ENCODE results near the gene STXBP6. TPM values are rescaled to one million over a fixed set of nuclear protein-coding genes. Genes with fewer than 3 reads are reported as not detected.
"Not testable (repeated sequence)": the region's sequence is repeated elsewhere in the genome, so short reads cannot be mapped to it uniquely, and the experiment has no call there.

STXBP6 gene
- total RNA-seq, 1 experiment from 2014 or later = 12.6 TPM

DNA sequence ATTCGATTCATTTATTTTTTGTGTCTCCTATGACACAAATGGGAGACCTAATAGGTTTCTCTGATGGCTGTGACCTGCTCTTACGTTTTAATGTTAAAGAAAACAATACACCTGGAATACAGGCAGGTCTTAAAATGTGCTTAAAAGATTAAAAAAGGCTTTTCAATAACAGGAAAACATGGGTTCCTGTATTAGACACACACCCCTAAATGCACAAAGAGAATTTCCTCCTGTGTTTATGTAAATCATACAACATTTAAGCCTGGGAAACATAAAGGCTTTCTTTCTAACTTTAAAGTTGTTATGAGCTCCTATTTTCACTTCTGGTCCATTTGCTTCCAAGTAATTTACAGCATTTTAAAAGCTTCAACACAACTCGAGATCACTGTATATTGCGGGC lies 191.3 kb downstream of the STXBP6 start:
- DNase-seq (ENCODE audit: low spot score) = no peak

DNA sequence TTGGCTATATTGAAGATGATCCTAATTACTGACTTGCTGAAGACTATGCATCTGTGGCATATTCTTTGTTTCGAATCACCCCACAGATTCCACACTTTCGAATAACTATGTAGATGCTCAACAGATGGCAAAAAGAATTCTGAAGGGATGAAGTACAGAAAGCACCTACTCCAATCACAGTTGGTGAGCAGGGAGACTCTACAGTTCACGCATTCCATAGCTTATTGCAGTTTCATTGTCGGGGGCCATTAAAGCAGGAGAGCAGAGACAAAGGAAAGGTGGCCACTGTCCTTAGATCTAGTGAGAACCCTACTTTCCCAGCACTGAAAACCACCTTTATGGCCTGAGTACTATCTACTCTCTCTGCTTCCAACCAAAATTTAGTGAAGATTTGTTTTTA lies 191.9 kb downstream of the STXBP6 start:
- DNase-seq (ENCODE audit: low spot score) = no peak

DNA sequence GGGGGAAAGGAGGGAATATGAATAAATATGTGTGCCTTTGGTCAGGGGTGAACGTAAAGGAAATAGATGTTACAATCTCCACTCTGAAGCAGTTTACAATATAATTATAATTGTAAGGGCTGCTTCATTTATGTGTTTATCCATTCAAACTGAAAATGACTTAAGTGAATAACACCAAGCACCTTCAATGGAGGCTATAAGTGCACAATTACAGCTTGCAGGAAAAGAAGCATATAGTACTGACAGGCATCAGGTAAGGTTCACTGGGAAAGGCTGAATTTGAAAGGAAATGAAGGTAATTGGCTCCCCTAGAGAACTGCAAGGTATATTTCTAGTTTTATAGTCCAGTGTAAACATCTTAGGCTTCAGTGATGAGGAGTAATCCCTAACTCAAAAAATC lies 192.7 kb downstream of the STXBP6 start:
- DNase-seq (ENCODE audit: low spot score) = no peak

DNA sequence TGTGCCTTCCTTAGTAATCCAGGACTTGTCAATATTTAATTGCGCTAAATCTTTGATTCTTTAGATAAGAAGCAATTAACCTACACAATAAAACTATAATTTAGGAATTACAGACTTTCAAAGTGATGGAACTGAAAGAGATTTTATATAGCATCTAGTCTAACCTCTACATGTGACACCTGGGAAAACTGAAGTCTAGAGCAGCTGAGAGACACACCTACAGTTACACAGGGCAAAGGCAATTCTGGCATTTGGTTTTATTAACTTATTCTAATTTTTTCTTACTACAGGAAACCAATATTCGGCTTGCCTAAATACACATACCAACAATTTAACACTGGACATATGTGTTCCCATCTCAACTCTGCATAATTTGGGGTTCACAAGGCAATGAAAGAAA lies 196.5 kb downstream of the STXBP6 start:
- DNase-seq (ENCODE audit: low spot score) = no peak

DNA sequence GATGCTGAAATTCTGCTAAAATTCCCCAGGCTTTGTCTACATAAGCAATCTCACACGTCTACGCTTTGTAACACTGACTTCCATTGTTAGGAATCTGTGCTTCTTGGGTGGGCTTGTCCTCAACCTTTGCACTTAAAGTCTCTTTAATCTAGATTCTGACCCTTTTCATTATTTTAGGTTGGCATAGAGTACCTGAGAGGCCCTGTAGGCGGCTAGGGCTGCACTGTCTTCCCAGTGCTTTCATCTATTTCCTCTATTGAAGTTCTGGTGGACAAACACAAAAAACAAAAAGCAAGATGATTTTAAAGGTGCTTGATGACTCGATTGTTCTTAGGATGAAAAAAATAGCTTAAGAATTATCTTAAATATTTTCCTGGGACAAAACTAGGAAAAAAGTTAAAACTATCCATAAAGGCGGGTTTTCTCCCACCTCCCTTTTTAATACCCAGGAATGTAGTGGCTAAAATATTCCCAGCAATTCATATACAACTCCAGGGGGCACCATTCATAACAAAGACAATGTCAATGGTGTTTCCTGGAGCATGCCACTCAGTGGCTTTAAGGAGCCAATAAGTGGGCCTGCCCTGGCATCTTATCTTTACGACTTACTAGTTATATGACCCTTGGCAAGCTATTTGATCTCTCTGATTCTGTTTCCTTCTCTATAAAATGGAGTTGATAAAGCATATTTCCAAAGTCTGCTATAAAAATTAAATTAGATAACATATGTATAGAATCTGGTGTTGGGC lies 197.5 kb downstream of the STXBP6 start:
- peak; percentile 15 for DNase-seq (ENCODE audit: low spot score)

DNA sequence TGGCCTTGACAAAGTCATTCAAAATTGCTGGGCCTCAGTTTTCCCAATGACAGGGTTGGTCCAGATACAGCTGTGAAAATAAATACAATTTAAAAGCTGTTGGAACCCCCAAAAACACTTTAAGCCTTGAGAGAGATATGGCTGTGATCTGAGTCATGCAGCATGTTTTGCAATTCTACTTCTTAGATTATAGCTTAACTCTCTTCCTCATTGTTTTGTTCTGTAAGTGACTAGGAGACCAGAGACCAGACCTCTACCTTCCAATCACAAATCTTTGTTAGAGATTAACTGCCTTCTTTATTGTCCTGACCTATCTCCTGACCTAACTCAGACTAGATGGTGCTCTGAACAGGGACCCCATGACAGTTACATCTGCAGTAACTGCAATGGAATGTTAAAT lies 198.1 kb downstream of the STXBP6 start:
- no peak for DNase-seq (ENCODE audit: low spot score)

DNA sequence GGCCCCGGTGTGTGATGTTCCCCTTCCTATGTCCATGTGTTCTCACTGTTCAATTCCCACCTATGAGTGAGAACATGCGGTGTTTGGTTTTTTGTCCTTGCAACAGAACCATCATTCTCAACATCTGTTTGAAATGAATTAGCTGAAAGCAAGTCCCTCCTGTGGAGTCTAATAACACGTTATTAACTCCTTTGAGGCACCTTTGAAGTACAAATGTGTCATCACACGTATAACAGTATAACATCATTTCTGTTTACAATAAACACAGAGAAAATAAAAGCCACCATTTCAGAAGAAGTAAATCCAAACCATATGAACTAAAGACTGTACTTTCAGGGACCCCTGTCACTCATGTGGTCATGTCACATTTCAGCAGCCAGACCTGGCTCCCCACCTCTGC lies 198.5 kb downstream of the STXBP6 start:
- DNase-seq (ENCODE audit: low spot score) = no peak

DNA sequence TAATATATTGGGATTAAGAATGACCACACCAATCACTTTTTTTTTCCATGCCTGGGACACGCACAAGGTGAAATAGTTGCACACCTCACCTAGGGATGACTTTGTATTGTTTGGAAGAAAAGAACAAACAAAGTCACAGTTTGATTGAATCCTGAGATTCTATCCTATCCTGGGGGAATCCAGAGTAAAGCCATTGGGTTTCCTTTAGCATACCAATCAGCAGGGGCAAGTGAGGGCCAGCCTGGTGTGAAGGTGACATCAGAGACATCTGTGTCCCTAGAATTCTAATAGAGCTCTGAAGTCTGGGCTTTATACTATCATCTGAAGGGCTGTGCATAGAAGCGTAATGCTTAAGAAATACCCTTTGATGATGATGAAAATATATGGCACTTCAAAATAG lies 199.9 kb downstream of the STXBP6 start:
- DNase-seq (ENCODE audit: low spot score) = no peak

DNA sequence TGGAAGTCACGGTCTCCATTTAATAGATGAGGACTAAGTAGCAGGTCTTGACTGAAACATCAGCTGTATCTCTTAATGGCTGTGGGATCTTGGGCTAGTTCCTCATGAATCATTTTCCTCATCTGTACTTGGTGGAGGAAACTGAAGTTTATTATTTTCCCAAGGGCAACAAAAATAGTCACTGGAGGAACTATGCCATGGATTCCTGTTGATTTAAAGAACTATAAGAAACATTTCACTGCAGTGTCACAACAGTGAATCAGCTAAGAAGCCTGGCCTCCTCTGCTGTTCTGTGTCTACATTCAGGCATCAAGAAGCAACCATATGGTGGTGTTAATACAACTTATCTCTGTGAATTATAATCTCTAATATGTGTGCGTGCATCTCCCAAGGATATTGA lies 200.5 kb downstream of the STXBP6 start:
- no peak for DNase-seq (ENCODE audit: low spot score)

DNA sequence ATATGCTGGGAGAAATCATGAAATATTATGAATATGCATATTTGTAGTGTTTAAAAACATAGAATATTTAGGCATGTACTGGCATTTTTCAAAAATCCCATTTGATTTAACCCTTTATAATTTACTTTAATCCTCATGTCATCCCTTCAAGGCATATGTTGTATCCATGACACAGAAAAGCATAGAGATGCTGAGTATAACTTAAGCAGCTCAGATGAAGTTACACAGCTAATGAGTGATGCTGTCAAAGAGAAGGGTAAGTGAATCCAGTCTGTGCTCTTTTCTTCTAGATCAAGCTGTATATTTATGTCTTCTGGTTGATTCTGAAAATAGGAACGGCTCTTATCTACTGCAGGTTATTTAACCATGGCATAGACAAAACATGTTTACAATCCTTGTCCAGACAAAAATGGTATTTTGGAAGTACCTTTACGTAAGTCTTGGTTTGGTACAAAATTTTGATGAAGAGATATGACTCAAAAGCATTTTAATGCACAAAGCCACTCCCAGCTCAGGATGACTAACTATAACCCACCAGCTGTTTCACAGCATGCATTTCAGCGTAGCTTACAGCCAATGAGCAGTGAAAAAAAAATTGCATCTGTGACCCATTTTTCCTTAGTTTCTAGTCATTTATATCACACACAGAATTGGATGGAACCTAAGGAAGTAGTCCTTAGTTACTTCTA lies 201.7 kb downstream of the STXBP6 start:
- DNase-seq (ENCODE audit: low spot score) = no peak

DNA sequence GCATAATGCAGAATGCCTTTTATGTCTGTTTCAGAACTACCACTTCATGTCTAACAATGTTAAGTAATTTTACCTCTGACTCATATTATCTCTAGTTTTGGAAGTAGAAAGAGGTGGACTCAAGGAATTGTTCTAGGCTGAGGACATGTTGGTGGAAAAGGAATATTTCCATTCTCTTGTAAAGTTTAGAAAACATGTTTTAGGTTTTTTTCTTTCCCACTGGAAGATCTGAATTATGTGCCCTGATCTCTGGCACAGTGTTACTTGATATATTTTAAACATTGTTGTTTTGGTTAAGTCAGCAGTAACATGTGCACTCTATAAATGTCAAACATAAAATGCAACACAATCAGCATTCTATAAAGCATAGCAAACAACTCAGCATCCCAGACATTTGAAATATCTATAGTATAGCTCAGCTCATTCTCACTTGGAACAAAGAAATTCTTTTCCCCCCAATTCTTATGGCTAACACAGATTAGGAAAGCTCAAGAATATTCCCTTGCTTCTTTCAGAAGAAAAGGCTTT lies 202.3 kb downstream of the STXBP6 start:
- no peak for DNase-seq (ENCODE audit: low spot score)

DNA sequence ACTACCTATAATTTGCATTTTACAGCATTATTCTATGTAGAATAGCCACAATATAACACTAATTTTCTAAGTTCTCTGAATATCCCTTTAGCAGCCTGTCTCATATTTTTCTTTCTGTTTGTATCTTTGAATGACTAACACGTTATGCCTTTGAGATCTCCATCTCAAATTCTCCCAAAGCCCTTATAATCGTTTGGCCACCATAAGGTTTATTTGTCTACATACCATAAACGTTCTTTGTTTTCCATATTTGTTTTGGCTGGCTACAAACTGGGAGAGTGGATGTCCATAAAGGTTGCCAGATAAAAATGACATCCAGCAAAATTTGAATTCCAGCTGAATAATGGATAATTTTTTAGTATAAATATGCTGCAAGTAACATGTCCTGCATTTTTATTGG lies 203.7 kb downstream of the STXBP6 start:
- no peak for DNase-seq (ENCODE audit: low spot score)

DNA sequence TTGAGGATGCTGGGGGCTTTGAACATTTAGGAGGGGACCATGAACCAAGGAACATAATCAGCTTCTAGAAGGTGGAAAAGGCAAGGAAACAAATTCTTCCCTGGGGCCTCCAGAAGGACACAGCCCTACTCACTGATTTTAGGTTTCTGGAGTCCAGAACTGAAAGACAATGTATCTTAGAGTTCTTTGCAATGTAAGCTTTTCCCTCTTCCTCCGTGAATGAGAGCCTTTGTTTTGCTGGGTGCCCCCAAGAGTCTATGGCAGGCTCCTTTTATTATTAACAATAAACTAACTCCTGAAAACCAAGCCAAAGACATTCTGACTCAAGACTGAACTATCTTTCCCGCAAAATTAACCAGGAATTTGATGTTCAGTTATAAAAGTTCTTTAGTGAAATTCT lies 204.1 kb downstream of the STXBP6 start:
- DNase-seq (ENCODE audit: low spot score) = no peak

DNA sequence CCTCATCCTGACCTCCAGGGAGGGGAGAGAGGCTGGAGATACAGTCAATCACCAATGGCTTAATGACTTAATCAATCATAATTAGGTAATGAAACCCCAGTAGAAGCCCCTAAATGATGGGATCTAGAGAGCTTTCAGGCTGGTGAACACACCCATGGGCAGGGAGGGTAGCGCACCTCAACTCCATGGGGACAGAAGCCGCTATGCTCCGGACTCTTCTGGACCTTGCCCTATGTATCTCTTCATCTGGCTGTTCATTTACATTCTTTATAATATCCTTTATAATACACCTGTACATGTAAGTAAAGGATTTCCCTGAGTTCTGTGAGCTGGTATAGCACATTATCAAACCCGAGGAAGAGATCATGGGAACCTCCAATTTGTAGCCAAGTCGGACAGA lies 205.9 kb downstream of the STXBP6 start:
- no peak for DNase-seq (ENCODE audit: low spot score)

DNA sequence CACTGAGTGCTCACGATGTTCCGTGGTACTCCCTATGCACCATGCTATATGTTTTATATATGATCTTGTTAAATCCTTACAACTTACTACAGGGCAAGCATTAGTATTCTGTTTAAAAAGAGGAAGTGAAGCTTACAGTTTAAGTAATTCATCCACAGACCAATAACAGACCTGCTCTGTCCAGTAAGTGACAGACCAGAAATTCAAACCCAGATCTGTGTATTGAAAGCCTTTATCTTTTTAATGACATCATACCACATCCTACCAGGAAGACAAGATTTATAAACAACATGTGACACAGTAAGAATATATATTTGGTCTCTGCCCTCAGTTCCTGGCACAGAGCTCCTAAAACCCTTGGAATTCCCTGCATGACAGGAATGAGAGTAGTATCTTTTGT lies 206.5 kb downstream of the STXBP6 start:
- no peak for DNase-seq (ENCODE audit: low spot score)

DNA sequence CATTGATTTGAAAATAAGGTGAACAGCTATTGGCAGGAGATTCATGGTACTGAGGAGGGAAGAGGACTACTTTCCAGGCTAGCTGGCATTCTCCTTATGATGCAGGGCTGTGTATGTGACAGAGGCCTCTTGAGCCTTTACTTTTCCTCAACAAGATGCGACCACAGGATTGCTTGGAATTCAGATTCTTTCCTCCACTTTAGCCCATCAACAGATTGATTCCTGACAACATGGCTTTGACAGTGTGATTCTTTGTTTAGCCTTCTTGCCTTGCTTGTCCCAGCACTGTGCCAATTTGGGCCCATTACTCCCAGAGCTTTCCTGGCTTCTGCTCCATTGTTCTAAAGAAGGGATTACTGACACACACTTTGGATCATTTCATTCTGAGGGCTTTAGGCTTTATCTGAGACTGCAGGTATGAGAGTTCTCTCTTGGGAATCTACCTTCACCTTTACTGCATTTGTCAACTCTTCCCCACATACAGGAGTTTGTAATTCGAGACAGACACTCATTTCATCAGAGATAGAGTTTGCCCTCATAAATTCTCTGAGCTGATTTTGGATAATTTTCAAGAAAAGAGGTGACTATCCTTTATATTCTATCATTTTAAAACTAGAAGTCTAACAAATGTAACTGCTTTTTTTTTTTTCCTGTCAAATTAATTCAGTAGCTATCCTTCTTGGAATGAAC lies 209.6 kb downstream of the STXBP6 start:
- peak; percentile 16 for DNase-seq (ENCODE audit: low spot score)

DNA sequence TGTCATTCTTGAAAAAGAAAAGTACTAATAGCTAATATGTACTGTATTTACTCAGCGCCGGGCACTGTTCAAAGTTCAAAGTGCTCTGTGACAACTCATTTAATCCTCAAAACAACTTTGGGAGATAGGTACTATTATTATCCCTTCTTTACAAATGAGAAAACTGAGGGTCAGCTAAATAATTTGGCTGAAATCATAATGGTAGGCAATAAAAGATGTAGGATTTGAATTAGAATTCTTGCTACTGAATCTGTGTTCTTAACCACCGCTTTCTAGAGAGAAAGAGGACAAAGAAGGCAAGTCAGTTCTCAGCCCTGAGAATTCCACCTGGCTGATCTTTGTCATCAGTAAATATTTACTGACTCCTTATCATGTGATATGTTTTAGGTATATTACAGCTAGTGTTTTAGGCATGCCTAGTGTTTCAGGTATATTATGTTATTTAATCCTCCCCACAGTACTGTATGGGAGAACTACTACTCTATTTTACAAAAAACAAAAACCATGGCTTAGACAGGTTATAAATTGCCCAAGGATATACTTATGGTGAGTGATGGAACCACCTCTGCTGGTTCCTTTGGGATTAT lies 210.2 kb downstream of the STXBP6 start:
- peak; percentile 25 for DNase-seq (ENCODE audit: low spot score)

DNA sequence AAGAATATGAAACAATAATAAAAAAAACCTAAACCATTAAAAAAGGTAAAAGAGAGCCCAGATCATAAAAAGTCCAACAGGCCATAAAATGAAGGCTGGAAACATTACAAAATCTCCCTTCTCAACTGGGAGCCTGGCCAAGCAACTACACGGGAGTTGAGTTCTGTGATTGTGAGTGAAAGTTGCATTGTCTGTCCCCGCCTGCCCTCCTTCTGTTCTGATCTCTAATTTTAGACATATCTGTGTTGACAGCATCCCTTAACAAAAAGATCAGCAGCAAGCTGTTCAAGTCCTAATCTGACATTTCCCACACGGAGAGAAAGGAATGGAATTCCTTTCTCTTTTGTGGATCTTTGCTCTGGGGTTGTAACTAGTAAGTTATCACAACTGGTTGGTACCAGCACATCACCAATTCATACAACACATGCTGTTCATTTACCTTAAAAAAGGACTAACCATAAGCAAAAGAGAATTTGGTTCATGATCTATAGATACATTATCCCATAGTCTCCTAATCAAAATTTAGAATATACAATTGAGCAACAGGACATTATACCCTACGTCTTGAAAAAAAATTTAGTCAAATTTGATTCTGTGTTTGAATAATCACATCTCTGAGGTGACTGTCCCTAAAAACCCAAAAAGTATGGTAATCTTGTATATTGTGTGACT lies 210.9 kb downstream of the STXBP6 start:
- no peak for DNase-seq (ENCODE audit: low spot score)

DNA sequence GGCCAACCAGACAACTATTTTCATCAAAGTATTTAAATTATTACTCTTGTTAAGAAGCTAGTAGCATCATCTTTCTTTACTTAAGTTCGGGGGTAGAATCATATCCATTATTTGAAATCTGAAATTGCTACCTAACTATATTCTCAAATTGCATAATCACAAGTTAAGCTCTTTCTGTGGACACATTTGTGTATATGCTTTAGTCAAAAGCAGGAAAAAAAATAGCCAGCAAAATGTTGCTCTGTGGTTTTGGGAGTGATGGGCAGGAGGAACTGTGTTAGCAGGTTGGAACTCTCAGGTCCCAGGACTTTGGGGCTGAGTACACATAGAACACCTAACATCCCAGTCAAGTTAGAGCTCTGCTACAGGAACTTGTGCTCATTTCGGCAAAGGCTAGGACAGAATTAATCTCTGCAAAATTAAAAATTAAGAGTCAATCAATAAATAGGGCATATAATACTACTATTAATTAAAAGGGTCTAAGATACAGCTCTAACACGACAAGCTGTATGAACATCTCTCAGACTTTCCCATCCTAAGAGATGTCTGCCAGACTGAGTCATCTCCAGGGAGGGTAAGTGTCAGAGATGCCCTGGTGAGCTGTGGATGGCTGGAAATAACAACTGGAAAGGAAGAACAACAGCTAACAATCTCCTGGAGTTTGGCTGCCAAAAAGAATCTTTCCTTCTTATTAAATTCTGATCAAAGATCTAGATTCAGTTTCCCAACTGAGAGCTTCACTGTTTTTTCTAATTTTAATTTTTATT lies 212.5 kb downstream of the STXBP6 start:
- no peak for DNase-seq (ENCODE audit: low spot score)

DNA sequence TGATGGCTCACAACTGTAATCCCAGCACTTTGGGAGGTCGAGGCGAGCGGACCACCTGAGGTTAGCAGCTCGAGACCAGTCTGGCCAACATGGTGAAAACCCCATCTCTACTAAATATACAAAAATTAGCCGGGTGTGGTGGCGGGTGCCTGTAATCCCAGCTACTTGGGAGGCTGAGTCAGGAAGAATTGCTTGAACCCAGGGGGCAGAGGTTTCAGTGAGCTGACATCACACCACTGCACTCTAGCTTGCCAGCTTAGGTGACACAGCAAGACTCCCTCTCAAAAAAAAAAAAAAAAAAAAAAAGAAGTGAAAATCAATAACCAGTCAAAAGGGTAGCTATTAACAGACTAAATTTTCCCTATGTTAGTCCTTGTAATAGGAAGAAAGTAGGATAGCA lies 213.6 kb downstream of the STXBP6 start:
- DNase-seq (ENCODE audit: low spot score) = not testable (repeated sequence)

DNA sequence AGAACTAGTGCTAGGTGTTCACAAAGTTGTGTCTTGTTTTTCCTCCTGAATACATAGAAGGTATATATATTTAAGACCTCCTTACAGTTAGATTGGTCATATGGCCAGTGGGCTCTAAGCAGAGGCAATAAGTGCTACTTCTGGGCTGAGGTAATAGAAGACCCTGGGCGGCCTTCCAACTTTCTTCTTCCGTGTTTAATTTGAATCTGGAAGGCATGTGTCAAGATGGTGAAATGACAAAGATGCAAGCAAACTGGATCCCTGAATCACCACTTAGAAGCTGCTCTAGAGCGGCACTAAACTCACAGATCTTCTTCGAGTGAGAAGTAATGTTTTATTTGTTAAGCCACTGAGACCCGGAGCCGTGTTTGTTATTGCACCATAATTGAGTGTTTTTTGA lies 215.0 kb downstream of the STXBP6 start:
- no peak for DNase-seq (ENCODE audit: low spot score)
